IMR-90 (cell line): ENCODE results near the gene HKDC1. TPM values are rescaled to one million over a fixed set of nuclear protein-coding genes. Genes with fewer than 3 reads are reported as not detected.

ENCODE experiments used
- ATAC-seq: fragments of 200-7000 bp; cut with Tn5 transposase; 2 replicates; pipeline ENCODE4 v1.9.1; 2020; ENCODE audit warnings: low read depth, mild to moderate bottlenecking, moderate library complexity
- BruUV-seq: library from RNA; stranded (reverse); fragments of 400-500 nt; replicated peaks from 2 replicates; lab custom pipeline; 2021; lab: Mats Ljungman, UMichigan
- CTCF ChIA-PET: fragments of 300-600 bp; formaldehyde crosslinking; extraction: SDS; loops from one replicate; lab custom pipeline; 2021; ENCODE audit warnings: antibody characterized with exemption; lab: Yijun Ruan, JAX
- POLR2A ChIA-PET: fragments of 300-600 bp; sonication (Branson Sonifier 250); formaldehyde crosslinking; loops from one replicate; lab custom pipeline; 2022; ENCODE audit warnings: antibody characterized with exemption; ENCODE audit not compliant: unreplicated experiment; lab: Charles Lee
- DNase-seq: peaks from one replicate; pipeline ENCODE4 v3.0.0; 2013
- H2AFZ ChIP-seq: replicated peaks from 2 replicates; pipeline ENCODE3; 2013; ENCODE audit warnings: low read length, mild to moderate bottlenecking; ENCODE audit not compliant: poor library complexity
- H2AK5ac ChIP-seq: 2 replicates; pipeline ENCODE4 v1.6.1; 2013; ENCODE audit warnings: low read depth, low read length, inconsistent platforms
- H2AK9ac ChIP-seq: replicated peaks from 2 replicates; pipeline ENCODE3; 2013; ENCODE audit warnings: mild to moderate bottlenecking, low read depth, low read length, moderate library complexity; ENCODE audit not compliant: poor library complexity
- H2BK120ac ChIP-seq: 2 replicates; pipeline ENCODE4 v1.6.1; 2013; ENCODE audit warnings: low read depth, low read length, inconsistent platforms
- H2BK15ac ChIP-seq: 3 replicates; pipeline ENCODE4 v1.6.1; 2013; ENCODE audit warnings: low read depth, low read length, inconsistent platforms
- H2BK20ac ChIP-seq: 2 replicates; pipeline ENCODE4 v1.6.1; 2013; ENCODE audit warnings: low read depth, mild to moderate bottlenecking, inconsistent platforms, low read length, moderate library complexity
- H2BK5ac ChIP-seq: 2 replicates; pipeline ENCODE4 v1.6.1; 2013; ENCODE audit warnings: mild to moderate bottlenecking, low read depth, low read length, inconsistent platforms; ENCODE audit not compliant: poor library complexity, severe bottlenecking
- H3K14ac ChIP-seq: replicated peaks from 2 replicates; pipeline ENCODE4 v1.6.1; 2013; ENCODE audit warnings: low read depth, low read length, inconsistent platforms
- H3K18ac ChIP-seq: 2 replicates; pipeline ENCODE4 v1.6.1; 2013; ENCODE audit warnings: low read depth, low read length, control low read depth
- H3K23ac ChIP-seq: 2 replicates; pipeline ENCODE4 v1.6.1; 2013; ENCODE audit warnings: low read depth, low read length, inconsistent platforms
- H3K27ac ChIP-seq: 2 replicates; pipeline ENCODE4 v1.5.1; 2013; ENCODE audit warnings: mild to moderate bottlenecking, control low read depth, low read length; ENCODE audit not compliant: insufficient read depth
- H3K27me3 ChIP-seq: 2 replicates; pipeline ENCODE4 v1.6.1; 2013; ENCODE audit warnings: low read length; ENCODE audit not compliant: control insufficient read depth, insufficient read depth
- H3K36me3 ChIP-seq: 2 replicates; pipeline ENCODE4 v1.6.1; 2013; ENCODE audit warnings: low read length, mixed read lengths; ENCODE audit not compliant: control insufficient read depth, insufficient read depth
- H3K4ac ChIP-seq: 2 replicates; pipeline ENCODE4 v1.6.1; 2013; ENCODE audit warnings: low read depth, low read length, inconsistent platforms
- H3K4me1 ChIP-seq: 2 replicates; pipeline ENCODE4 v1.6.1; 2013; ENCODE audit warnings: low read length, mixed read lengths; ENCODE audit not compliant: control insufficient read depth, insufficient read depth
- H3K4me2 ChIP-seq: 2 replicates; pipeline ENCODE4 v1.6.1; 2013; ENCODE audit warnings: low read depth, mild to moderate bottlenecking, control low read depth, low read length, moderate library complexity
- H3K4me3 ChIP-seq: 2 replicates; pipeline ENCODE4 v1.5.1; 2013; ENCODE audit warnings: low read depth, mild to moderate bottlenecking, control low read depth, low read length, moderate library complexity; ENCODE audit not compliant: insufficient read depth
- H3K56ac ChIP-seq: 2 replicates; pipeline ENCODE4 v1.6.1; 2013; ENCODE audit warnings: low read length, inconsistent platforms; ENCODE audit not compliant: insufficient read depth; ENCODE audit errors: extremely low read depth
- H3K79me1 ChIP-seq, 2 experiments: 2 replicates each; pipeline ENCODE4 v1.6.1; 2013; ENCODE audit warnings: low read length in 2 of 2, inconsistent platforms in 1 of 2, low read depth in 1 of 2
- H3K9ac ChIP-seq: 2 replicates; pipeline ENCODE4 v1.6.1; 2013; ENCODE audit warnings: low read depth, low read length, control low read depth
- H3K9me1 ChIP-seq: 2 replicates; pipeline ENCODE4 v1.6.1; 2013; ENCODE audit warnings: low read length, inconsistent platforms; ENCODE audit not compliant: insufficient read depth
- H3K9me3 ChIP-seq: 2 replicates; pipeline ENCODE4 v1.6.1; 2013; ENCODE audit warnings: low read length; ENCODE audit not compliant: control insufficient read depth, insufficient read depth
- H4K20me1 ChIP-seq: 2 replicates; pipeline ENCODE4 v1.6.1; 2013; ENCODE audit warnings: low read length, inconsistent platforms; ENCODE audit not compliant: insufficient read depth
- H4K5ac ChIP-seq: 2 replicates; pipeline ENCODE4 v1.6.1; 2013; ENCODE audit warnings: mild to moderate bottlenecking, low read depth, low read length, control low read depth
- H4K8ac ChIP-seq, 2 experiments: 2 replicates each; pipeline ENCODE4 v1.6.1; 2013; ENCODE audit warnings: low read depth in 2 of 2, low read length in 2 of 2, control low read depth in 1 of 2, inconsistent platforms in 1 of 2
- H4K91ac ChIP-seq: 2 replicates; pipeline ENCODE4 v1.6.1; 2013; ENCODE audit warnings: low read depth, low read length, inconsistent platforms; ENCODE audit not compliant: insufficient read depth
- BHLHE40 ChIP-seq: fragments of 150-350 bp; IDR thresholded peaks from 2 replicates; pipeline ENCODE4 v1.6.1; 2016; ENCODE audit warnings: mild to moderate bottlenecking, low read depth, low read length
- MAFK ChIP-seq: IDR thresholded peaks from 2 replicates; pipeline ENCODE4 v1.6.1; 2012; ENCODE audit warnings: low read depth, low read length, improper control_type of control experiment
- MAZ ChIP-seq: IDR thresholded peaks from 2 replicates; pipeline ENCODE4 v1.6.1; 2012; ENCODE audit warnings: low read depth, mild to moderate bottlenecking, low read length, improper control_type of control experiment, moderate library complexity, borderline replicate concordance
- NFE2L2 ChIP-seq: fragments of 150-350 bp; IDR thresholded peaks from 2 replicates; pipeline ENCODE4 v1.6.1; 2016; ENCODE audit warnings: low read depth, mild to moderate bottlenecking, low read length
- POLR2A ChIP-seq: IDR thresholded peaks from 2 replicates; pipeline ENCODE4 v1.6.1; 2012; ENCODE audit warnings: mild to moderate bottlenecking, low read depth, low read length
- RAD21 ChIP-seq: IDR thresholded peaks from 2 replicates; pipeline ENCODE4 v1.6.1; 2012; ENCODE audit warnings: low read length, improper control_type of control experiment
- RCOR1 ChIP-seq: IDR thresholded peaks from 2 replicates; pipeline ENCODE4 v1.6.1; 2012; ENCODE audit warnings: mild to moderate bottlenecking, low read length, improper control_type of control experiment; ENCODE audit not compliant: insufficient replicate concordance
- RFX5 ChIP-seq: IDR thresholded peaks from 2 replicates; pipeline ENCODE4 v1.8.0; 2012; ENCODE audit warnings: low read depth, mild to moderate bottlenecking, low read length, moderate library complexity
- USF2 ChIP-seq: fragments of 150-350 bp; IDR thresholded peaks from 2 replicates; pipeline ENCODE4 v1.6.1; 2017; ENCODE audit warnings: mild to moderate bottlenecking, antibody characterized with exemption, low read length, low read depth
- WGBS, 2 experiments: methylation state at CpG; one replicate each; pipeline versions ENCODE4 v1.1.5 to v1.1.7; 2013; ENCODE audit warnings: missing lambda C conversion rate in 2 of 2; ENCODE audit not compliant: insufficient read length in 1 of 2; ENCODE audit errors: extremely low coverage in 2 of 2; 5-methylcytosine and 5-hydroxymethylcytosine counted together
- dilution Hi-C: fragments of 300-500 bp; cut with HindIII; formaldehyde crosslinking; loops from one replicate; pipeline ENCODE4 v1.14.3; 2018; ENCODE audit warnings: low sequenced_read_pairs; ENCODE audit not compliant: unreplicated experiment
- in situ Hi-C: fragments of 300-500 bp; cut with MboI; formaldehyde crosslinking; loops from 3 replicates; pipeline ENCODE4 v1.14.3; 2019; ENCODE audit warnings: low sequenced_read_pairs, inconsistent platforms, mixed read lengths
- intact Hi-C: fragments of 100-400 bp; cut with micrococcal nuclease; formaldehyde crosslinking; loops from 2 replicates; pipeline ENCODE4 v1.10.0; 2022
- polyA plus RNA-seq, 3 experiments: library from polyadenylated mRNA; depleted of rRNA; stranded (reverse); fragments of >200 nt; gene quantifications; 2 replicates each; pipeline ENCODE4 v1.2.3, GENCODE V29; 2012; ENCODE audit warnings: low replicate concordance in 1 of 3
- total RNA-seq: library from RNA; depleted of rRNA; stranded (reverse); fragments of >200 nt; gene quantifications from 2 replicates; pipeline ENCODE4 v1.2.3, GENCODE V29; 2012
- TF ChIP-seq, protein P1 (sequence below): conservative IDR thresholded peaks from 2 replicates; pipeline ENCODE4 v1.5.1; 2012; ENCODE audit warnings: mild to moderate bottlenecking, low read depth, low read length, improper control_type of control experiment

The HKDC1 gene
- total and polyA plus RNA-seq, 2 of the 4 experiments (the other 2 are of a cell fraction), result under 0.01 to 0.03 TPM

- no TSS peak for BruUV-seq
- TF ChIP-seq RAD21 (no peak), MAZ (no peak), POLR2A (no peak), USF2 (no peak), RFX5 (no peak), MAFK (no peak), BHLHE40 (no peak), NFE2L2 (no peak), RCOR1 (no peak)
- TF ChIP-seq, protein P1, sequence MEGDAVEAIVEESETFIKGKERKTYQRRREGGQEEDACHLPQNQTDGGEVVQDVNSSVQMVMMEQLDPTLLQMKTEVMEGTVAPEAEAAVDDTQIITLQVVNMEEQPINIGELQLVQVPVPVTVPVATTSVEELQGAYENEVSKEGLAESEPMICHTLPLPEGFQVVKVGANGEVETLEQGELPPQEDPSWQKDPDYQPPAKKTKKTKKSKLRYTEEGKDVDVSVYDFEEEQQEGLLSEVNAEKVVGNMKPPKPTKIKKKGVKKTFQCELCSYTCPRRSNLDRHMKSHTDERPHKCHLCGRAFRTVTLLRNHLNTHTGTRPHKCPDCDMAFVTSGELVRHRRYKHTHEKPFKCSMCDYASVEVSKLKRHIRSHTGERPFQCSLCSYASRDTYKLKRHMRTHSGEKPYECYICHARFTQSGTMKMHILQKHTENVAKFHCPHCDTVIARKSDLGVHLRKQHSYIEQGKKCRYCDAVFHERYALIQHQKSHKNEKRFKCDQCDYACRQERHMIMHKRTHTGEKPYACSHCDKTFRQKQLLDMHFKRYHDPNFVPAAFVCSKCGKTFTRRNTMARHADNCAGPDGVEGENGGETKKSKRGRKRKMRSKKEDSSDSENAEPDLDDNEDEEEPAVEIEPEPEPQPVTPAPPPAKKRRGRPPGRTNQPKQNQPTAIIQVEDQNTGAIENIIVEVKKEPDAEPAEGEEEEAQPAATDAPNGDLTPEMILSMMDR, result no peak
These were observed 1.3 kb upstream of the HKDC1 start for GRCh38 chr10:69218831-69219230.

More at GRCh38 chr10:69218831-69219230, 1.3 kb upstream of the HKDC1 start:
- Histone ChIP-seq H3K4me2 (no peak overlapping the region), H3K79me1 (no peaks in the 10 kb centered on the region), H4K20me1 (no peaks in the 10 kb centered on the region), H2AK9ac (no peak overlapping the region), H3K27ac (no peak overlapping the region), H2BK5ac (no peak overlapping the region), H4K5ac (no peak overlapping the region), H2AK5ac (0 out of 2 replicates have a peak overlapping the region, but pooled peaks have one; percentile 4), H2BK15ac (no peak overlapping the region), H3K36me3 (no peaks in the 10 kb centered on the region), H4K8ac (0 out of 4 replicates have a peak overlapping the region, but pooled peaks of 1 of the 2 experiments have one; percentile 18), H2BK20ac (peak overlapping the region; percentile 65), H3K4me3 (no peak overlapping the region), H3K14ac (peak overlapping the region; percentile 51; the same call in 1 of the 2 replicates), H3K4me1 (peaks cover 3% of the 10 kb centered on the region; the same call in 1 of the 2 replicates), H2AFZ (no peak overlapping the region), H3K23ac (no peak overlapping the region), H3K9ac (no peak overlapping the region), H2BK120ac (no peak overlapping the region), H3K18ac (no peak overlapping the region), H3K56ac (no peak overlapping the region), H3K27me3 (no peaks in the 10 kb centered on the region), H3K9me3 (no peaks in the 10 kb centered on the region), H3K4ac (no peak overlapping the region), H4K91ac (no peak overlapping the region), H3K9me1 (0 out of 2 replicates have a peak, but pooled peaks cover 8% of the 10 kb centered on the region)
- in situ Hi-C loops (no loop called here), intact Hi-C loops (no loop called here), dilution Hi-C loops (no loop called here)
- CTCF ChIA-PET, result no interaction called here
- POLR2A ChIA-PET, result no interaction called here
- no CpG with 5 or more reads among the region's 6 CpGs for WGBS, 2 experiments
- ATAC-seq, result no peak
- DNase-seq, result no peak
